ENCODE data around the gene POGLUT2.
"Not testable (repeated sequence)": the region's sequence is repeated elsewhere in the genome, so short reads cannot be mapped to it uniquely, and the experiment has no call there.

The POGLUT2 gene

DNA sequence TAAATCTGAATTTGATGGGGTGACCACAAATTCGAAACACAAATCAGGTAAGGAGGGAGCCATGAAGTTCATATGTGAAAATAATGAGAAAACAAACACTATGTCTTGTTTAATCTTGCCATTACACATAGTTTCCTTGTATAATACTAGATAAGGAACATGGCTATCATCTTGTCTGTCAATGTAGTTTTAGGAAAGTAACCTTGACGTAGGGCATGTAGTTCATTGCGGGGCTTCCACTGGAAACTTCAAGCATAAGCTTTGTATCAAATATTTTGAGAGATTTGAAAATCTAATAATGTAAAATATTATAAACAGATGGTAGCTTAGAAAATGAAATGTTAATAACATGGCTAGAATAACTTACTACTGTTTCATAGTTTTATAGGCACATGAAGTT, 8.9 kb upstream of the POGLUT2 start:
- DNase-seq (ENCODE audit: low read depth in 1 of 2, low spot score in 1 of 2): no peak

- DNase-seq (ENCODE audit: low read depth in 1 of 2, low spot score in 1 of 2): no peak
Observed at GRCh38 chr13:102805680-102806079, 6.9 kb upstream of the POGLUT2 start.

GRCh38 chr13:102800145-102801041, 1.6 kb upstream of the POGLUT2 start:
- DNase-seq (ENCODE audit: low read depth in 1 of 2, low spot score in 1 of 2): peak; percentile 70 to 72

DNA sequence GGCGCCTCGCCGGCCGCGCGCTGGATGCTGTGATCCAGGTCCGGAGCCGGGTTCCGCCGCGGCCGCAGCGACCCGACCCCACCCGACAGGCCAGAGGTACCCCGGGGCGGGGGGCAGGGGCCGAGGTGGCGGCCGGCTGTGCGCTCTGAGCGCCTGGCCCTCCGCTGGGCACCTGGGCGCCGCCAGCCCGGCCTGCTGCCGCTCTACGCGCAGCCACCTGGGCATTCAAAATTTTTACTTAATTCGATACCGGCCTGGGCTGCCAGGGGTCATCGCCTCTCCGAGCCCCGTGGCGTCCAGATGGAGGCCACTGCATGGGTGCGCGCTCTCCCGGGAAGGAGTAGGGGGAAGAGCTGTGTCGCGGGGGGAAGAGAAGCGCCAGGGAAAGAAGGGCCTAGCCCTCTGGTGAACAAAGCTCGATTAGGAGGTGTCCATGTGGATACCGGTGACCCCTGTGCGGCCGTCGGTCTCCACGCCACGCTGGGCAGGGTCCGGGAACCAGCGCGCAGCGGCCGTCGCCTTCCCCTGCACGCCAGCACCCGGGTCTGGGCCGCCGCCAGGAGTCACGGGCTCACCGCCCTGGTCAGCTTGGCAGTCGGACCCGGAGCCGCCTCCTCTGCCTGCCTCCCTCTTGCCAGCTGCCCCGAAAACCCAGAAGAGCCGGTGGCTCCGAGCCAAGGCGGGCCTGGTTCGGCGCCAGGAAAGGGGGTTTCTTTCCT, 809 bp upstream of the POGLUT2 start:
- no peak for DNase-seq (ENCODE audit: low read depth in 1 of 2, low spot score in 1 of 2)

GRCh38 chr13:102793611-102794355, 5.0 kb downstream of the POGLUT2 start:
- DNase-seq (ENCODE audit: low read depth in 1 of 2, low spot score in 1 of 2): no peak

DNA sequence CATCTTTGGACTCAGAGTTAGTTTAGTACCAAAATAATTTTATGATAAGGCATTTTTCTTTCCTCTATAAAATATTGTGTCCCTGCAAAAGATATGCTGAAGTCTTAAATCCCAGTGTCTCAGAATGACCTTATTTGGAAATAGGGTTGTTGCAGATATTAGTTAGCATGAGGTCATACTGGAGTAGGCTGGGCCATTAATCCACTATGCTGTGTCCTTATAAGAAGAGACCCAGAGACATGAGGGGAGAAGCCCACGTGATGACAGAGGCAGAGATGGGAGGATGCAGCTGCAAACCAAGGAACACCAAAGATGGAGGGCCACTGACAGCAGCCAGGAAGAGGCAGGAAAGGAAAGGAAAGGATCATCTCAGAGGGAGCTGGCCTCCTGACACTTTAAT, 6.4 kb downstream of the POGLUT2 start:
- no peak for DNase-seq (ENCODE audit: low read depth in 1 of 2, low spot score in 1 of 2)

DNA sequence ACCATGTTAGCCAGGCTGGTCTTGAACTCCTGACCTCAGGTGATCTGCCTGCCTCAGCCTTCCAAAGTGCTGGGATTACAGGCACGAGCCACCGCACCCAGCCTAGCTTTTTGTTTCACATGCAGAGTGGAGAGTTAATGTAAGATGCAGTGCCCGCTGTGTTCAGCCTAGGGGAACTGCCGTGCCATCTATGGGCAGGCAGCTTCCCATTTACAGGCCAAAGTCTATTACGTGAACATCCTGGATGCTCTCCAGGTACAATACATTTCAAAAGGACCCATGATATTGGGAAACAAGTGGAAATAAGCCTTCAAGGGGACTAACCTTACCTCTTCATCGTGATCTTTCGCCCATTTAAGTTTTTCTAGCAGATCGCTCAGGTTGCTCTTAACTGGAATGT, 10.1 kb downstream of the POGLUT2 start:
- DNase-seq (ENCODE audit: low read depth in 1 of 2, low spot score in 1 of 2): no peak

GRCh38 chr13:102784483-102784882, 14.3 kb downstream of the POGLUT2 start:
- no peak for DNase-seq (ENCODE audit: low read depth in 1 of 2, low spot score in 1 of 2)

- no peak for DNase-seq (ENCODE audit: low read depth in 1 of 2, low spot score in 1 of 2)
Observed at GRCh38 chr13:102781591-102781990, 17.2 kb downstream of the POGLUT2 start.

GRCh38 chr13:102780656-102781055, 18.1 kb downstream of the POGLUT2 start:
- not testable (repeated sequence) for DNase-seq (ENCODE audit: low read depth in 1 of 2, low spot score in 1 of 2)

DNA sequence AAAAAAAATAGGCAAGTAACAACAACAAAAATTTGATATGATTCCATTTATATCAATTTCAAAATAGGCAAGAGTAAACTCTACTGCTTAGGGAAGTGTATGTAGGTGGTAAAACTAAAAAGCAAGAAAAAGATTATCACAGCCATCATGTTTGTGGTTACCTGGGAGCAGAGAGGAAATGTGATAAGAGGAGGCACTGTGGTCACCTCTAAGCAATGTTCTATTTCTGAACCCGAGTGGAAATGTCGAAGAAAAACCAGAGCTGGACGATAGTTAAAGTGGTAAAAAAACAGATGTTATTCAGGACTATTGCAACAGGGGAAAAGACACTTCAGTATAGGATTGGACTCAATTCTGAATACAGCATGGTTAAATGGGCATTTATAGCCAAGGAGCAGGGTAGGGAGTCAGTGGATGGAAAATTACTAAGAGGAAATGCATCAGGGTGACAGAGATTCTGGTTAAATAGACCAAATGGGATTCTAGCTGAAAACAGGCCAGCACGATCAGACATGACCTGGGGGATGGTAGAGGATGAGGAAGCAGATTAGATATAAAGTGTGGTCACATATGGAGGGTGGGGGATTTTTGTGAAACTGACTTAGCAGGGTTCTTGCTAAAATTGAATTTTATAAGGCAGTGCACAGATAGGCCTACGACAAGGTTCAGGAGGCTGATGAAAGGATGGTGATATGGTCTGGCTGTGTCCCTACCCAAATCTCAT, 19.2 kb downstream of the POGLUT2 start:
- no peak for DNase-seq (ENCODE audit: low read depth in 1 of 2, low spot score in 1 of 2)

DNA sequence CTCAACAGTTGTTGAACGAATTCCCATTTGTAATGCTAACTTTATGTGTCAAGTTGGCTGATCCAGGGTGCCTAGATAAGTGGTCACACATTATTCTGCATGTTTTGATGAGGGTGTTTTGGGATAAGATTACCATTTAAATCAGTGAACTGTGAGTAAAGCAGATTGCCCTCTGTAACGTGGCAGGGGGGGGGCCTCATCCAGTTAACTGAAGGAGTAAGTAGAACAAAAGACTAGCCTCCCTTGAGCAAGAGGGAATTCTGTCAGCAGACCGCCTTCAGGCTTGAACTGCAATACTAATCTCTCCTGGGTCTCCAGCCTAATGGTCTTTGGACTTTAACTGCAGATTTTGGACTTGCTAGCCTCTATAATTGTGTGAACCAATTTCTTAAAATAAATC, 21.0 kb downstream of the POGLUT2 start:
- no peak for DNase-seq (ENCODE audit: low read depth in 1 of 2, low spot score in 1 of 2)

DNA sequence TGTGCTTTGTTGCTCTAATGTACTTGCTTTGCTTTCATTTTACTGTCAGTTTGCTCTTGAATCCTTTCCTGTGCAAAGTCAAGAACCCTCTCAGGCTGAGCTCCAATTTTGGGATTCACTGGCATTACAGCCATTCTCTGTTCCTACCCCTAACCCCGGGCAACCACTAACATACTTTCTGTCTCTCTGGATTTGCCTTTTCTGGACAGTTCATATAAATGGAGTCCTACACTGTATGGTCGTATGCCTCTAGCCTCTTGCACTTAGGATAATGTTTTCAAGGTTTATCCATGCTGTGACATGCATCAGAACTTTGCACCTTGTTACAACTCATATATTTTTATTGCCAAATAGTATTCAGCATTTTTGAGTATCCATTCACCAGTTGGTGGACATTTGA, 22.5 kb downstream of the POGLUT2 start:
- no peak for DNase-seq (ENCODE audit: low read depth in 1 of 2, low spot score in 1 of 2)

DNA sequence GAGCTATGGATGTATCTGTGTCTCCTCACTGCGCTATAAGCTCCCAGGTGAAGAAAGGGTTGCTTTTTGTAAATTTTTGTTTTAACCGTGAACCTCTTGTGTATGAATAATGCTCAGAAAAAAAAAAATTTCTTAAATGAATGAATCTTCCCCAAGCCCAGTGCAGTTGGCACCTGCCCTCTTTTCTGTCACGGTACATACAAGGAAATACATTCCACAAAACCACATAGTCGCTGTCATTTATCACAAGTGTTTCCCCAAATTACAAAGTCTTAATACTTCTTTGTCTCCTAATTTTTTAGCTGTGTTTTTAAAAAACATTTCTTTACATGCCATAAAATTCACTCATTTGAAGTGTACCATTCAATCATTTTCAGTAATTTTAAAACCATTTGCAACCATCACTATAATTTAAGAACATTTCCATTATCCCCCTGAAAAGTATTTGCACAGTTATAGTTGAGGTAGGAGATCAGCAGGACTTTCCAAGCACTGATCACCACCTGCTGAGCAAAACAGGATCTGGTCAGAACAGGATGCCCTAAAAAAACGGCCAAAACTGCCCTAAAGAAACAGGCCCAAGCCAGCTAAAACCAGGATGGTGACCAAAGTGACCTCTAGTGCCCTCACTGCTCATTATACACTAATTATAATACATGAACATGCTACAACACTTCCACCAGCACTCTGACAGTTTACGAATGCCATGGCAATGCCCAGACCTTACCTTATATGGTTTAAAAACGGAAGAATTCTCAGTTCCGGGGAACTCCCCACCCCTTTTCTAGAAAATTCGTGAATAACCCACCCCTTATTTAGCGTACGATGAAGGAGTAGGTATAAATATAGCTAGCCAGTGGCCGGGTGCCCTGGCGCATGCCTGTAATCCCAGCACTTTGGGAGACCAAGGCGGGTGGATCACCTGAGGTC, 23.9 kb downstream of the POGLUT2 start:
- no peak for DNase-seq (ENCODE audit: low read depth in 1 of 2, low spot score in 1 of 2)

DNA sequence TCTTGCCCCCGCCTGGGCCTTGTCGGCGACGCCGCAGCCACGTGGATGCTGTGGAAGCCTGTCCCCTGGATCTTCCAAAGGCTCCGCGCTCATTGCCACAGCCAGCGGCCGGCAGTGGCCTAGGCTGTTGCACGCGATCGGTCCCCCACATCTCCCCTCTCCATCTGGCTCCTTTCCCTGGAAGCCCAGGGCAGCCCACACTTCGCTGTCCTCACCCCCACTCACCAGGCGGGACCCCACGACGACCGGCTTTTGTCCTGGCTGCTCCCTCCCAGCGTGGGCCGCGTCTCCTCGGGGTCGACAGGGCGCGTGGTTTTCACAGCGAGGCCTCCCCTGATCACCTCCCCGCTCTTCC, 24.6 kb downstream of the POGLUT2 start:
- no peak for DNase-seq (ENCODE audit: low read depth in 1 of 2, low spot score in 1 of 2)

DNA sequence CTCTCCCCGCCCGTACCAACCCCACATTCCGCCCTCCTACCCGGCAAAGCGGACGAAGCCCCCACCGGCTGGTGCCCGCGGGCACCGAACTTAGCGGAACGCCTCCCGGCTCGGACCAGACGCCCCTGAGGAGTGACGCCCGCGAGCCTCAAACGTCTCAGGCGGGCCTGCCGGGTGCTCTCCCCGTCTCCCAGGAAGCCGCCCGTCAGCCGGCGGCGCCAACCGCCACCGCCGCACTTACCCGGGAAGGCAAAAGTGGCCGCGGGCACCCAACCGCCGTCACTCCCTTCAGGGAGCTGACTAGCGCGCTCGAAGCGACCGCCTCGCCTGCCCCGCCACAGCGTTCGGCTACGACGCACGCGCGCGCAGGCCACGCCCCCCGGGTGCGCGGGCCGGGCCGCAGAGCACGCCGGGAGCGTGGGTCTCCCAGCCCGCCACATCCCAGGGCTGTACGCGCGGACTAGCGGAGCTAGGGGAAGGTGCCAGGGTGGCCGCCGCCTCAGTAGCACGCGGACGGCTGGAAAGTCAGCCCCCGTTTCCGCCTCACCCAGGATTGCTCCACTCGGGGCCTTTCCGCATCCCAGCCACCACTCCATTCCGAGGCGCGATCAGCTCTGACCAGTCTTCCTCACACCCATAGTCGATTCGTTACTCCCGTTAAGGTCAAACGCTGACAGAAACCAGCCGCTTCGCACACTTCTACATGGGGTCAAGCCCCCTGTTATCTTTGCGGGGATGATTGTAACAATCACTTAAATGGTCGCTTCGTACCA, 25.1 kb downstream of the POGLUT2 start, which contains the start of gene TEX30:
TSS of gene TEX30 (minus strand) at position 346 of the 773 bp plus-strand sequence. CDS start 3,760 bp downstream, outside the sequence.
- DNase-seq (ENCODE audit: low read depth in 1 of 2, low spot score in 1 of 2): peak; percentile 71 to 74

- no peak for DNase-seq (ENCODE audit: low read depth in 1 of 2, low spot score in 1 of 2)
Observed at GRCh38 chr13:102772042-102772425, 26.7 kb downstream of the POGLUT2 start.

- no peak for DNase-seq (ENCODE audit: low read depth in 1 of 2, low spot score in 1 of 2)
Observed at GRCh38 chr13:102771298-102772041, 27.3 kb downstream of the POGLUT2 start.
